HG02588 (cell line): Measurements from ENCODE around the gene MKNK2.
"Not testable (repeated sequence)": the region's sequence is repeated elsewhere in the genome, so short reads cannot be mapped to it uniquely, and the experiment has no call there.

ENCODE experiments used
- ATAC-seq: cut with Tn5 transposase; IDR thresholded peaks from one replicate; pipeline ENCODE4 v1.9.1; 2021; ENCODE audit warnings: mild to moderate bottlenecking, moderate library complexity; ENCODE audit not compliant: unreplicated experiment

The MKNK2 gene

DNA sequence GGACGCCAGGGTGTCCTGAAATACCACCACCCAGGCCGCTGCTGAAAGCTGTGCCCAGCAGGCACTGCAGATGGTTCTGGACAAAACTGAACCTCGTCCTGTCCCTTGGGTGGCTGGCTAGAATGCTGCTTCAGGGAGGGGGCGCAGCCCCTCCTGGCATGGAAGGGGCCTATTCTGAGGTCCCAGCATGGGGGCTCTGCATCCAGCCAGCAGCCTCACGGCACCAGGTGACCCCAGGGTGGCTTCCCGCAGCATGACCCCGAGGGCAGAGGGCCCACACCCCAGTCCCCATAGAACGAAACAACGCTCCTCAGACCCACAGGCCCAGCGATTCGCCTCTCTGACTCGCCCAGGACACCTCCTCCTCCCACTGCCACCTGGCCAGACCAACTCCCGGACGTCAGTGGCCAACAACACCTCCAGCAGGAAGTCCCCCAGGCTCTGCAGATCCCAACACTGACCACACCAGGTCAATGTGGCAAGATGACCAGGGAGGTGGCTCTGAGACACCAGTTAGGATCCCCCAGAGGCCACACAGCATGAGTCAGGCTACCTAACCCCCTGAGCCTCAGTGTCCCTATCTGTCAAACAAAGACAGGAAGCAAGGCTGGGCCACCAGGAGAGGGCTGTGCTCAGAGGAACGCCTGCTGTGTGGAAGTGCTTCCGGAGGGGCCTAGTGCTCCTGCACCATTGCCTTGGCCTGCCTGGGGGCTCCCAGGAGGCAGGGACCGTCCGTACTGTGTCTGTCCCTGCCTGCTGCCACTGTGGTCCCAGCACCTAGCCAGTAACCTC lies 6.1 kb downstream of the MKNK2 start:
- no peak for ATAC-seq

DNA sequence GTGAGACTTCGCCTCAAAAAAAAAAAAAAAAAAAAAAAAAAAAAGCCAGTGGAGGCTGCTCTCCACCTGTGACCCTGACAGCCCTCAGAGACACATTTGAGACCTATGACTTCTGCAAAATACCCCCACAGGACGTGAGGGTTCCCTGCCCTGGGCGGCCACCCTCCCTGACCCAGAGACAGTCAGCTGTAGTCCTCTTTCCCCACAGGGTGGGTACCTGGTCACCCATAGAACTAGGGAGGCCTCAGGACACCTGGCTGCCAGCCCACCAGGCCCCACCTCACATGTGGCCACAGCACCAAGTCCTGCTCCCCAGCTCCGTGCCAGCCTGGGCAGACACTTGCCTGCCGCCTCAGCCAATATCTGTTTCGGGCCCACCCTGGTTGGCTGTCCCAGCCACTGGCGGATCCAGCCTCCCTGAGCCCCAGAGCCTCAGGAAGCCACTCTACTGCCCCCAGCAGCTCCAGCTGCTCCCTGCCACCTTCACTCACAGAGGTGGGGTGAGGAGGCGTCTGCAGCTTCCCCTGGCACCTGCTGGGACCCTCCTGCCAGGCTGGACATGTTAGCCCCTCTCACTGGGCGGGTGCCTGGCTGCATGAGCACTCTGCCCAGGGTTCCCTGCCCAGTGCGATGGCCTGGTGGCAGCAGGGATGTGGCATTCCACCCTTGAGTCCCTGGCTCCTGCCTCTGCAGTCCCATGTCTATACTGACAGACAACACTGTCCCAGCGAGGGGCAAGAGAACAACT lies 6.9 kb downstream of the MKNK2 start:
- ATAC-seq = no peak

DNA sequence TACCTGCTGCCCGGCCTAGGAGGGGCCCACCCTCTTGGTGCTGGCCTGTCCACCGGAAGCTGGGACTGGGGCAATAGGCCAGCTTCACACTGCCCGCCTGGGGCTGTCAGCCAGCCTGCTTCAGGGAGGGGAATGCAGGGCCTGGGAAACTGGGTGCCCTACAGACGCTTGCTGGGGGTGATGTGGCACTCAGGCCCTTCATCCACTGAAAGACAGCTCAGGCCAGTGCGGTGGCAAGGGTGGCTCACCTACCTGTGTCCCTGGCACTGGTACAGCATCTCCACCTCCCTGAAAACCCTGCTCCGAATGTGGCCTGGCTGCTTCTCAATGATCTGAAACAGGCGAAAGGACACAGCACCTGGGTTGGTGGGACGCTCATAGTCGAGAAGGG lies 7.8 kb downstream of the MKNK2 start:
- ATAC-seq = no peak

DNA sequence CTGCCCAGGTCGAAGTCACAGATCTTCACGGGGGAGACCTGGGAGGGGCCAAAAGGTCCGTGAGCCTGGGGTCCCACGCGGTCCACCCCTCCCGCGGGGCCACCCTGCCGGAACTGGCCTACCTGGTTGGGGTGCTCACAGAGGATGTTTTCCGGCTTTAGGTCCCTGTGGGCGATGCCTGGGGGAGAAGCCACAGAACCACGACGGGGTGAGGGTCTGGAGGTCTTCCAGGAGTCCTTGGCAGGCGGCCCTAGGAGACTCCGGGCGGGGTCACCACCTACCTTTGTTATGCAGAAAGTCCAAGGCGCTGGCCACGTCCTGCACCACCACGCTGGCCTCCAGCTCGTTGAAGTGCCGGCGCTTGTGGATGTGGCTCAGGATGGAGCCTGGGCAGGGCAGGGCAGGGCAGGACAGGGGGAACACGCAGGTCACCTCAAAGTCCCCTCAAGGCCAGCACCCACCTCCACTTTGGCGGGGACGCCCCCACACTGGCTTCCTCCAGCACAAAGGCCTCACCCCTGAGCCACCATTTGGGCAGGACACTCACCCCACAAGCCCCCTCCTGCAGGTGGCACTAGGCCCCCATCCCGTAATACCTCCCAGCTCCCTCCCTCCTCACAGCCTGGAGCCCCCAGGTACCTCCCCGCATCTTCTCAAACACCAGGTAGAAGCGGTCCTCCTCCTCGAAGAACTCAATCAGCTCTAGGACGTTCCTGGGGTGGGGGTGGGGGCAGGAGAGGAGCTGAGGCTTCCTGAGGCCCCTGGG lies 8.4 kb downstream of the MKNK2 start:
- ATAC-seq = no peak

DNA sequence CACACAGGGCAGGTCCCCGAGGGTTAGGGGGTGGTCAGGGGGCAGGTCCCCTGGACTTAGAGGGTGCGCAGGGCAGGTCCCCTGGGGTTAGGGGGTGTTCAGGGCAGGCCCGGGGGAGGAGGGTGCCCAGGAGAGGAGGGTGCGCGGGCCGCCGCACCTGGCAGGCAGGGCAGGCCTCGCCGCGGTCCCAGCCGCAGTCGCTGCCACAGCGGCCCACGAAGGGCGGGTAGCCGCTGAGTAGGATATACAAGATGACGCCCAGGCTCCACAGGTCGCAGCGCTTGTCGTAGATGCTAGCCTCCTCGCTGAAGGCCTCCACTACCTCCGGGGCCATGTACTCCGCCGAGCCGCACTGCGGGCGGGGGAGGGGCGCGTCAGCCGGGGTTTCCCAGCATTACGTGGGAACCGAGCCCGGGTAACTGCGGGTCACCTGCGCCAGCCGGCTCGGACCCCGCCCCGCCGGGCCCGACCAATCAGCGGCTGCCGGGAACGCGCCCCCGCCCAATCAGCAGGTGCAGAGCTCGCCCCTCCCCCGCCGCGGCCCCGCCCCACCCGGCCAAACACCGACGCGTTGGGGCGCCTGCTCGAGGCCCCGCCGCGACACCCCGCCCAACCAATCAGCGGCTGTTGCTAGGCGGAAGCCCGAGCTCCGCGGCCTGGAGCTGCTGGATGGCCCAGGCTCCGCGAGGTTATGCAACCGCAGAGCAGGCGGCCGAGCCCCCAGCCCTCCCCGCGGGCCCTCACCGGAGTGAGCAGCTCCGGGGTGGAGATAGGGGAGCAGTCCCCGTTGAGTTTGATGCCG lies 9.2 kb downstream of the MKNK2 start:
- ATAC-seq = peak; percentile 57

DNA sequence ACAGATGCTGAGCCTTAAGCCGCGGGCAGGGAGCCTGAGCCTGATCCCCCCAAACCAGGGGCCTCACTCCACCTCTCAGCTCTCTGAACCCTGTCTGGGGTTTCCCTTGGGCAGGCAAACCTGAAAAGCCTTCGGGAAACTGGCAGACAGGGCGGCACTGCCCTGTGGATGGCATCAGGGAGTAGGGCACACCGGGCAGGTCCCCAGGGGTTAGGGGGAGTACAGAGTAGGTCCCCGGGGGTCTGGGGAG lies 9.7 kb downstream of the MKNK2 start:
- no peak for ATAC-seq

DNA sequence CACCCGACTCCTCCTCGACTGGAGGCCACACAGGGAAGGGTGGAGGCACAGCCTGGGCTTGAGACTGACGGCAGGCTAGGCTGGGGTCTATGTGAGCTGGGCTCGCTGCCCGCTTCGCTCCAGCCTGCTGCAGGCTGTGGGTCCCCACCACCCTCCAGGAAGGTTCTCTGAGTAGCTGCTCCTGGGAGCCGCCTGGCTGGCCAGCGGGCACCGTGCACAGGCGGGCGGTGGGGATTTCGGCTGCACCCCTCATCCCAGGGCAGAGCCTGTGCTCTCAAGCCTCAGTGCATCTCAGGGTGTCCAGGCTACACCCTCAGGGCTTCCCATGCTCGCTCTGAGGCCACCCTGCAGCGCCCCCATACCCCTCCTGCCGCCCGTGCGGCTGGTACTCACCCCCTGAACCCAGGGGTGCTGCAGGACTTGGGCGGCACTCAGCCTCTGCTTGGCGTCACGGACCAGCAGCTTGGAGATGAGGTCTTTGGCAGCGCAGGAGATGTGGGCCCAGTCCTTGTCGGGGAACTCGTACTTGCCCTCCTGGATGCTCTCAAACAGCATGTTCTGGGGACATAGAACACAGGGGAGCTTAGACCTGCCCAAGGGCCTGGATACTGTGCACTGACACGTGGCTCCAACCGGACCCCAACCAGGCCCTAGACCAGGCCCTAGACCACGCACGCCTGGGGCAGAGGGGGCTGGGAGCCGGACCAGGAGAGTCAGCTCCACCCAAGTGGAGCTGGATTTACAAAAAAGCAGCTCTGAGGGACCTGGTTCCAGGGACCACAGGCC lies 10.2 kb downstream of the MKNK2 start:
- no peak for ATAC-seq

DNA sequence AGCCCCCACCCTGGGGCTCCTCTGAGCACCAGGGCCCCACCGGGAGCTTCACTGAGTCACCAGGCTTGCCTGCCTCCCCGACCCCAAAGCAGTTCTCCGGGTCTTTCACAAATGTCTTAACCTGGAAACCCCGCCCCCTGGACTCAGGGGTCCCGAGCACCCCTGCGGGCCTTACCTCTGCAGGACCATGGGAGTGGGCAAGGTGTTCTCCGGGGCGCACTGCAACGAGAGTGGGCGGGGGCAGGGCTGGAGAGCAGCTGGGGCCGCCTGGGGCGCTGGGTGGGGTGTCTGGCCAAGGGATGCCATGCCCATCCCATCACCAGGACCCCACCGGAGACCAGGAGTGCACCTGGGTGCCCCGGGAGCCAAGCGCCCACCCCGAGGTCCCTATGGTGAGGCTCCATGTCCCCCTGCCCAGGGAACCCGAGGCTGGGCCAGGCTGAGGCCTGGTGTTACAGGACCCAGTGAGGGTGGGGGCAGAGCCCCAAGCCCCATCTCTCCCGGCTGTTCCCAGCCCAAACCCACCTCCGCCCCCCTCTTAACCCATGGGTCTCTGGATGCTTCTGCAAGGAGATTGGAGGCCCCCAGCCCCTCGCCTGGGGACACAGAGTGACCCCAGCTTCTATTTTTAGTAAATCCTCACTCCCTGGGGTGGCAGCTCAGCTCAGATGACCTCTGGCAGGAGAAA lies 10.9 kb downstream of the MKNK2 start:
- no peak for ATAC-seq

DNA sequence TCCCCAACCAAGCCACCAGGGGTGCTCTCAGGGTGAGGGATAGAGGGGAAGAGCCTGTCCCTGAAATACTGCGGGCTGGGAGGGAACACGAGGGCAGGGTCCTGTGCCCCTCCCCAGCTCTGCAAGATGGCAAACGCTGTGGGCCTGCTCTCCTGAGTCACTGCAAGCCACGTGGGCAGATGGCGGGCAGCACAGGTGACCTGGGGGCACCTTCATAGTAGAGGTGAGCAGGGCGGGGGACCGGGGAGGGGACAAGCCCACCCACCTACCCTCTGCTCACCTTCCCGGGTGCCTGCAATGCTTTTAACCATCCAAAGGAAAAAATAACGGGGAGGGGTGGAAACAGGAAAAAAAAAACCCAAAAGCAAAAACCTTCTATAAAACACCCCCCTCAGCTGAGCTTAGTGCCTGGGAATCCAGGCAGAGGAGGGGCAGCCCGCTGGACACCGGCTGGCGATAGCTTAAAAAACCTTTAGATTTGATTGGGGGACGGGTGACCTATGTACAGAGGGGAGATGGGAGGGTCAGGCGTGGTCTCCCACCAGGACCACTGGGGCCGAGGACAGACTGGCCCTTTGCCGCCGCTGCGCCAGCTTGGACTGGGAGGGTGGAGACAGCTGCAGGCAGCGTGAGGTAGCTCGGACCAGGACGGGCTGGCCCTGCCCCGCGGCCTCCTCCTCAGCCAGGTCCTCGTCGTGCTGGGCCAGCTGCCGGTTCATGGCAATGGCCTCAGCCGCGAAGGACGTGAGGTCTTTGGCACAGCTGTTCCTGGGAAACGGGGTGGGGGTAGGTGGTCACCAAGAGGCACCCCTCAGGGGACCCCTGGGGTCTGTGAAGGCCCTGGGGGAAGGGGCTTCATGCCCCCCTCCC lies 11.7 kb downstream of the MKNK2 start:
- no peak for ATAC-seq

DNA sequence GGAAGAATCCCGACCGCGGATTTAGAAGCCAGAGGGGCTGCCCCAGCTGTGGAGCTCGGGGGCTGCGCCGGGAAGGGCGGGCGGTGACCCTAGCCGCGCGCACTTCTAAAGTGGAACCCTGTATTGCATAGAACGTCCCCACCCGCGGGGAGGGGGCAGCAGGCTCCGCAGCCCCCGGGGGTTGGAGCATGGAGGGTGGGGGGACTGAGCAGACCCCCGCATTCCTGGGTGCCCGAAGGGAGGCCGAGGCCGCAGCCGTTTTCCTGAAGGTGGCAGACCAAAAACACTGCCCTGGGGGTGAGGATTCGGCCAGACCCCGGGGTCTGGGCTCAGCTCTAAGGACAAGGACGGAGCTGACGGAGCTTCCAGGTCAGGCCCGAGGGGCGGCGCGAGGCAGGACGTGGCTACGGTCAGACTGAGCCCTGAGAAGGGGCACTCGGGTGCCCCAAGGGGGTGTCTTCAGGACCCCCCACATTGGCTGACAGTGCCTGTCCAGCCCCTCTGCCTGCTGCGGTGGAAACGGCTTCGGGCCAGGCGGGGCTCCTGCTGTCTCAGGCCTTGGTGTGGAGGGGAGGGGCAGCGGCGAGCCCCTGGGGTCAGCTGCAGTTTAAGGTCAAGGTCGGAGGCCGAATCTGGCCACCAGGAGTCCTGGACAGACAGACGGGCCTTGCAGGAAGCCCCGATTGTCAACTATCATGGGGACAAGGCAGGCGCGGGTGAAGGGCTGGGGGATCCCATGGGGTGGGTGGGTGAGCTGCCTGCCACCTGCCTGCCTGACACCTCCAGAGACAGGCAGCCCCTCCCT lies 12.6 kb downstream of the MKNK2 start:
- ATAC-seq = no peak

DNA sequence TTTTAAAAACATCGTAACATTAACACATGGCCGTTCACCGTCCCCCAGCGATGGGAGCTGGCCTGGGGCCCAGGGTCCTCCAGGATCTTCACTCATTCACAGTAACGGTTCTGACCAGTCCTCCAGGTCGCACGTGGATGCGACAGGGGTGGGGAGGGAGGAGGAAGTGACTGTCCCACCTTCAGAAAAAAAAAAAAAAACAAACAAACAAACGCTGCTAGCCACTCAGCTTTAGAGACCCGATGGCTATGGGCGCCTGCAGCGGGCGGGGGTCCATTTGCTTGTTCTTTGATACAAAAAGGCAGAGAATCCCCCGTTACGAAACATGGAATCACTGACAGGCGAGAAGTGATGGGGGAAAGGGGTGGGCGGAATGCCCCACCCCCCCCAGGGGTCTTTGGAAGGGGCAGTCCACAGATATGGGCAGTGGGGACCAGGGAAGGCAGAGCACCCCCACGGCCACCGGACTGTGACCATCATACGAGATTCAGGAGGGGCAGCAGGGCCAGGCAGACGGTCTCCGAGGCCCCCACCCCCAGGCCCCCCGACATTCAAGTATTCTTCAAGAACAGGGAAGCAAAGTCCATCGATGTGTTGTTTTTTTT lies 13.3 kb downstream of the MKNK2 start:
- ATAC-seq = no peak

DNA sequence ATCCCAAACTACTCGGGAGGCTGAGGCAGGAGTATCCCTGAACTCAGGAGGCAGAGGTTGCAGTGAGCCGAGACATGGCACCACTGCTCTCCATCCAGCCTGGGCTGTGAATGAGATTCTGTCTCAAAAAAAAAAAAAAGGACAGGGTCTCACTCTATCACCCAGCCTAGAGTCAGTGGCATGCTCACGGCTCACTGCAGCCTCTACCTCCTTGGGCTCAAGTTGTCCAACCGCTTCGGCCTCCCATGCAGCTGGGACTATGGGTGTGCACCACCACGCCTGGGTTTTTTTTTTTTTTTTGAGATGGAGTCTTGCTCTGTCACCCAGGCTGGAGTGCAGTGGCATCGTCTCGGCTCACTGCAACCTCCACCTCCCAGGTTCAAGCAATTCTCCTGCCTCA lies 14.6 kb downstream of the MKNK2 start:
- no peak for ATAC-seq

DNA sequence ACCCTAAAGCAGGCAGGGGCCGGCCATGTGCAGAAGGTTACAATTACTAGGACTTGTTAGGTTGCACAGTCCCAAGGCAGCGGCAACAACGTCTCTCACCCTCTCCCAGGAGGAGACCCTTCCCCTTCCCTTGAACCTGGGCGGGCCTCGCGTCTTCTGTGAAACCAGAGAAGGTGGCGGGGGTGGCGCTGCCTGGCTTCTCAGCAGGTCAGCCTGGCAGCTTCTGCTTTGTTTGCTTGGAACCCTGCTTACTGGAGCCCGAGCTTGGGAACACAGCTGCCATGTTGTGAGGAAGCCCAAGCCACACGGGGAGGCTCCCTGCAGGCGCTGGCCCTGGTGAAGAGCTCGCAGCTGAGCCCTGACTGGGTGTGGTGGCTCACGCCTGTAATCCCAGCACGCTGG lies 15.5 kb downstream of the MKNK2 start:
- ATAC-seq = no peak

DNA sequence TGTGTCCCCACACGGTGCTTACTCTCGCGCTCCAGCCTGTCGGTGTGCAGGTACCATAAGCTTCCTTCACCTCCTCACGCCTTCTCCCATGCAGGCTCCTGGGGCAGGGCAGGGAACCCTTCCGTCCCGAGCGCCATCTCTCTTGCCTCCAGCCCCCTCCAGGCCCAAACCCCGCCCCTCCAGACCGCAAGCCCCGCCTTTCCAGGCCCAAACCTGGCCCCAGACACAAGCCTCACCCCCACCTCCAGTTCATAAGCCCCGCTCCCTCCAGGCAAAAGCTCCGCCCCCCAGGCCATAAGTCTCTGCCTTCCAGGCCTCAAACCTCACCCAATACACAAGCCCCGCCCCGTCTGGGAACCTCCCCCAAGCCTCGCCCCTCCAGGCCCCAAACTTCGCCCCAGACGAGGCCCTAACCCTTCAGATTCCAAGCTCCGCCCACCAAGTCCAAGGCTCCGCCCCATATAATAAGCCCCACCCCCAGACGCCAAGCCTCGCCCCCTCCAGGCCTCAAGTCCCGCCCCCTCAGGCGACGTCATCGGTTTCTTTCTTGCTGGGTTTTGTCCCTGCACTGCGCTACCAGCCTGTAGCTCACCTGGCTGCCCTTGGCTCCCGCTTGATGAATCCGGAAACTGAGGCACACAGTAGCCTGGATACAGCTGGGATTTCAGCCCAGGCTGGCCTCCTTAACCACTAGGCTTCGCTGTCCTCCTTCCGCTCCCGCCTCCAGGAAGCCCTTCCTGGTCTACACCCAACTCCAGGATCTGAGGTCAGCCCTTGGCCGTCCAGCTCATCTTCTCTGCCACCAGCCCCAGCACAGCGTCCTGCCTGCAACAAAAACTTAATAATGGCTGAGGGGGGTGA lies 16.1 kb downstream of the MKNK2 start:
- ATAC-seq = no peak

DNA sequence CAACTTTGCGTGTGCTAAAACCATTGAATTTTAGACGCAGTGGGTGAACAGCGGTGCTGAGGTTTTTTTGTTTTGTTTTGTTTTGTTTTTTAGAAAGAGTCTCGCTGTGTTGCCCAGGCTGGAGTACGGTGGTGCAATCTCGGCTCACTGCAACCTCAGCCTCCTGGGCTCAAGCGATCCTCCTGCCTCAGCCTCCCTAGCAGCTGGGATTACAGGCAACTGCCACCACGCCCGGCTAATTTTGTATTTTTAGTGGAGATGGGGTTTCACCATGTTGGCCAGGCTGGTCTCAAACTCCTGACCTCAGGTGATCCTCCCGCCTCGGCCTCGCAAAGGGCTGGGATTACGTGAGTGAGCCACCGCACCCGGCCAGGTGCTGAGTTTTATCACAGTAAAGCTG lies 16.8 kb downstream of the MKNK2 start:
- not testable (repeated sequence) for ATAC-seq

DNA sequence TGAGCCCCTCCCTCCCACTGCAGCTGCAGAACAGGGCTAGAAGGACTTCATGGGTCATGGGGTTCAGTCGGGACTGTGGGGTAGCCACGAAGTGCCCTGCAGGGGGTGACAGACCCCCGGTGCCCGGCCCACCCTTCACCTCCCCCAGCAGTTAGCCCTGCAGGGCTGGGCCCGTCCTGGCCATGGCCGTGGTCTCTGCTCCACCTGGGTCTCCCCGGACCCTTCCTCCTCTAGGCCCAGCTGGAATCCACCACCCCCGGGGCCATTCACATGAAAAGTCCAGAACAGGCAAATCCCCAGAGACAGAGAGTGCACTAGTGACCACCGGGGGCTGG lies 17.3 kb downstream of the MKNK2 start:
- no peak for ATAC-seq
